NCI-H748 treated with DMSO at 0.1 percent for 48 hours (cell line): ENCODE results near the gene RPTOR.

Experiments used
- DNase-seq: peaks from one replicate; lab custom pipeline; 2025; lab: John Stamatoyannopoulos, UW

The RPTOR gene

GRCh38 chr17:80948019-80948975, 403.7 kb downstream of the RPTOR start:
- DNase-seq = no peak

- no peak for DNase-seq
These were observed 404.4 kb downstream of the RPTOR start for GRCh38 chr17:80948976-80949450.

- no peak for DNase-seq
These were observed 405.1 kb downstream of the RPTOR start for GRCh38 chr17:80949451-80950421.

GRCh38 chr17:80950466-80951120, 406.0 kb downstream of the RPTOR start:
- no peak for DNase-seq

- no peak for DNase-seq
These were observed 406.8 kb downstream of the RPTOR start for GRCh38 chr17:80951121-80952090.

- no peak for DNase-seq
These were observed 407.7 kb downstream of the RPTOR start for GRCh38 chr17:80952291-80952690.

- DNase-seq = no peak
These were observed 409.1 kb downstream of the RPTOR start for GRCh38 chr17:80953471-80954315.

GRCh38 chr17:80955078-80955477, 410.4 kb downstream of the RPTOR start:
- no peak for DNase-seq

- no peak for DNase-seq
These were observed 411.1 kb downstream of the RPTOR start for GRCh38 chr17:80955671-80956280.

GRCh38 chr17:80956321-80957190, 411.9 kb downstream of the RPTOR start:
- DNase-seq = no peak

GRCh38 chr17:80957461-80957941, 412.9 kb downstream of the RPTOR start:
- no peak for DNase-seq

- DNase-seq = no peak
These were observed 414.8 kb downstream of the RPTOR start for GRCh38 chr17:80959330-80960036.

- DNase-seq = no peak
These were observed 415.6 kb downstream of the RPTOR start for GRCh38 chr17:80960037-80960796.

- DNase-seq = no peak
These were observed 416.3 kb downstream of the RPTOR start for GRCh38 chr17:80960797-80961452.

- no peak for DNase-seq
These were observed 417.1 kb downstream of the RPTOR start for GRCh38 chr17:80961541-80962330.
